ENCODE data around the gene PIMREG.
"Not testable (repeated sequence)": the region's sequence is repeated elsewhere in the genome, so short reads cannot be mapped to it uniquely, and the experiment has no call there.

The PIMREG gene

DNA sequence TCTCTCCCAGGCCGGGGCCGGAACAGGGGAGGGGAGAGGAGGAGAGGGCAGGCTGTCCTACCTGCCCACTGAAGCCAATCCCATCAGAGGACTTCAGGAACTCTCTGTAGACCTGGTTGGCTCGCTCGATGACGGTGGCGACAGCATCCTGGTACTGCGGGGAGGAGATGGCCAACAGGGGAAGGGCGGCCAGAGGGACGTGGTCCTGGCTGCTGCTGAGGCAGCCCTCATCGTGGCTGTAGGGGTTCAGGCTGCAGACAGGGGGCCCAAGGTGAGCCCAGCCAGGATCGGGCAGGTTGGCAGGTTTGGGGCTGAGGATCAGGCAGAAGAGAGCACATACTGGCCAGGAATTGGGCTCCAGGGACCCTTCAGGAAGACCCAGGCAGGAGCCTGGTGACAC, 34.2 kb downstream of the PIMREG start:
- POLR2A ChIA-PET = no interaction called here
- TF ChIP-seq FOXK2 (IDR thresholded peaks at IDR 0.05) = no peak
- TF ChIP-seq SUZ12 (IDR thresholded peaks at IDR 0.05) = no peak
- no peak for TF ChIP-seq ARNT (IDR thresholded peaks at IDR 0.05)
- no peak for TF ChIP-seq SP1 (IDR thresholded peaks at IDR 0.05)
- TF ChIP-seq NFRKB (IDR thresholded peaks at IDR 0.05) = no peak
- TF ChIP-seq, protein P1, sequence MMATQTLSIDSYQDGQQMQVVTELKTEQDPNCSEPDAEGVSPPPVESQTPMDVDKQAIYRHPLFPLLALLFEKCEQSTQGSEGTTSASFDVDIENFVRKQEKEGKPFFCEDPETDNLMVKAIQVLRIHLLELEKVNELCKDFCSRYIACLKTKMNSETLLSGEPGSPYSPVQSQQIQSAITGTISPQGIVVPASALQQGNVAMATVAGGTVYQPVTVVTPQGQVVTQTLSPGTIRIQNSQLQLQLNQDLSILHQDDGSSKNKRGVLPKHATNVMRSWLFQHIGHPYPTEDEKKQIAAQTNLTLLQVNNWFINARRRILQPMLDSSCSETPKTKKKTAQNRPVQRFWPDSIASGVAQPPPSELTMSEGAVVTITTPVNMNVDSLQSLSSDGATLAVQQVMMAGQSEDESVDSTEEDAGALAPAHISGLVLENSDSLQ (IDR thresholded peaks at IDR 0.05) = no peak
- no peak for TF ChIP-seq L3MBTL2 (conservative IDR thresholded peaks at IDR 0.05)
- no peak for TF ChIP-seq ELF4 (IDR thresholded peaks at IDR 0.05)
- TF ChIP-seq FOXM1 (IDR thresholded peaks at IDR 0.05; ENCODE audit: borderline replicate concordance) = no peak
- TF ChIP-seq FOXA1 (IDR thresholded peaks at IDR 0.05) = no peak
- no peak for TF ChIP-seq LEF1 (IDR thresholded peaks at IDR 0.05; ENCODE audit: borderline replicate concordance)
- no peak for TF ChIP-seq TARDBP (IDR thresholded peaks at IDR 0.05)
- no peak for TF ChIP-seq ZNF384 (IDR thresholded peaks at IDR 0.05)
- no peak for TF ChIP-seq CTBP1 (IDR thresholded peaks at IDR 0.05; ENCODE audit: borderline replicate concordance)
- no peak for TF ChIP-seq HDGF (IDR thresholded peaks at IDR 0.05; ENCODE audit: borderline replicate concordance)
- CTCF ChIA-PET = no interaction called here
- no peak for DNase-seq (ENCODE audit: extremely low spot score)

DNA sequence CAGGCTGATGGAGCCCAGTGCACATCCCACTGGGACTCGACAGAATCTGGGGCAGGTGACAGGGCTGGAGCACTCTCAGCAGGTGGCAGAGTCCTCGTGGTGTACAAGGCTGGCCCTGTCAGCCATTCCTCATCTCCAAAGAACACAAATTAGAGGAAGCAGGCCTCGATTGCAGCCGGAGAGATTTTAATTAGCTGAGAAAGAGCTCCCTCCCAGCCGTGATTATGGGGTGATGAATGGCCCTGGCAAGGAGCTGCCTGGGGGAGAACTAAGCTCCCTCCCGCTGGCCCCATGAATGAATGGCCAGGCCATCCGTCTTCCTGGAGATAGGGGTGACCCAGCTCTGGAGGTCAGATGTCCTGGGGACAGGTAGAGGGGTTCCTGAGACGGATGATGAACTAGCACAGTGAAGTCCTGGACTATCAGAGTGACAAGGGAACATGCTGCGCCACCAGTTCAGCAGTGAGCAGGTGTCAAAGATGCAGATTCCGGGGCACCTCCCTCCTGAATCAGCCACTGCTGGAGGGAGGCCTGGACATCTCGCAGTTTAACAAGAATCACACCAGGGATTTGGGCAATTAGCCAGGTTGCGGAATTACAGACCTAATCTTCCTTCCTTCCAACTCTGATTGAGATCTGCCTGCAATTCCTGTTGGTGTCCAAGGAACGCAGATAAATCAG, 35.5 kb downstream of the PIMREG start:
- ChIA-PET POLR2A (no interaction called here), CTCF (no interaction called here)
- DNase-seq (ENCODE audit: extremely low spot score) = no peak
- TF ChIP-seq LEF1 (IDR thresholded peaks at IDR 0.05; ENCODE audit: borderline replicate concordance) = no peak
- no peak for TF ChIP-seq FOXM1 (IDR thresholded peaks at IDR 0.05; ENCODE audit: borderline replicate concordance)
- no peak for TF ChIP-seq FOXK2 (IDR thresholded peaks at IDR 0.05)
- TF ChIP-seq L3MBTL2 (conservative IDR thresholded peaks at IDR 0.05) = no peak
- TF ChIP-seq, protein P1 (IDR thresholded peaks at IDR 0.05) = no peak
- no peak for TF ChIP-seq SP1 (IDR thresholded peaks at IDR 0.05)
- no peak for TF ChIP-seq SUZ12 (IDR thresholded peaks at IDR 0.05)
- TF ChIP-seq CTBP1 (IDR thresholded peaks at IDR 0.05; ENCODE audit: borderline replicate concordance) = no peak
- TF ChIP-seq ARNT (IDR thresholded peaks at IDR 0.05) = no peak
- no peak for TF ChIP-seq NFRKB (IDR thresholded peaks at IDR 0.05)

DNA sequence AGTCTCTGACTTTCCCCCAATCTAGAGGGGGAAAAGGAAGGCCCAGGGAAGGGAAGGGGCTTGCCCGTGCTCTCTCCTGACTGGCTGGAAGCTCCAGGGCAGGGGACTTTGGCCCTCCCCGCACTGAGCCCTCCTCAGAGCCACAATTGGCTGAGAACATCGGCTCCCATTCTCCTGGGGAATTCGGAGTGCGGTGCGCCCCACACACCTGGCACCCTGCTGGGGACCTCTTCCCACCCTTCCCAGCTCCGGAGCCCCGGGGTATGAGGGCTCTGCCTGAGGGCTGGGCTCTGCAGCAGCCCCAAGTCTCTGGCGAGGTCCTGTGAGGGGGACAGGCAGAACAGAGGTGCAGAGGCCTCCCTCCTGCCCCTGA, 36.0 kb downstream of the PIMREG start:
- no peak for DNase-seq (ENCODE audit: extremely low spot score)
- TF ChIP-seq HDGF (IDR thresholded peaks at IDR 0.05; ENCODE audit: borderline replicate concordance) (no peak), FOXM1 (IDR thresholded peaks at IDR 0.05; ENCODE audit: borderline replicate concordance) (no peak), L3MBTL2 (conservative IDR thresholded peaks at IDR 0.05) (no peak)
- POLR2A ChIA-PET = no interaction called here
- CTCF ChIA-PET = no interaction called here

DNA sequence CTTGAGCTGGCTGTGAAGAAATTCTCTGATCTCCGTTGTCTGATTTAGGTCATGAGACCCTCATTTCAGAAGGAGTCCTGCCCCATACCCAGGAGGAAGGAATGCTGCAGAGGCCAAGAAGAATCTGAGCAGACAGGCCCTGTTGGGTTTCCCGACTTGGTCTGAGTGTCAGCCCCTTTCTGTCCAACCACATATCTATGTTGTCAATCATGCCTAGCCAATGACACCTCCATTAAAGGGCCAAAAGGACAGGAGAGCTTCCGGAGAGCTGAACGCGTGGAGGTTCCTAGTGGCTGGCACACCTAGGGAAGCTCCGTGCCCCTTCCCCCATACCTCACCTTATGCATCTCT, 37.8 kb downstream of the PIMREG start:
- no peak for DNase-seq (ENCODE audit: extremely low spot score)
- no peak for TF ChIP-seq TARDBP (IDR thresholded peaks at IDR 0.05)
- no peak for TF ChIP-seq BHLHE40 (IDR thresholded peaks at IDR 0.05; ENCODE audit: borderline replicate concordance)
- TF ChIP-seq CTBP1 (IDR thresholded peaks at IDR 0.05; ENCODE audit: borderline replicate concordance) = no peak
- no peak for TF ChIP-seq FOXM1 (IDR thresholded peaks at IDR 0.05; ENCODE audit: borderline replicate concordance)
- no peak for TF ChIP-seq FOXK2 (IDR thresholded peaks at IDR 0.05)
- TF ChIP-seq ELF4 (IDR thresholded peaks at IDR 0.05) = no peak
- POLR2A ChIA-PET = interaction anchor here (1.2 kb wide), 1 partner anchor 996 kb away, joined by 3 read pairs; the partner anchor contains the start of gene MIS12
- CTCF ChIA-PET = no interaction called here

DNA sequence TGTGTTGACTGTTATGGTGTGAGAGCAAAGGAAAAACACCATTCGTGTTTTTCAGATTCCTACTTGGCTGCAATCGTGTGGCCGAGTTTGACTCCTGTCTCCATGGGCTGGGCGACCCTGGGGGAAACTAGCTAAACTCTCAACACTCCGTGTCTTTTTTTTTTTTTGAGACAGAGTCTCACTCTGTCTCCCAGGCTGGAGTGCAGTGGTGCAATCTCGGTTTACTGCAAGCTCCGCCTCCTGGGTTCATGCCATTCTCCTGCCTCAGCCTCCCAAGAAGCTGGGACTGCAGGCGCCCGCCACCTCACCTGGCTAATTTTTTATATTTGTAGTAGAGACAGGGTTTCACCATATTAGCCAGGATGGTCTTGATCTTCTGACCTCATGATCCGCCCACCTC, 38.5 kb downstream of the PIMREG start:
- POLR2A ChIA-PET = interaction anchor here (1.2 kb wide), 1 partner anchor 996 kb away, joined by 3 read pairs; the partner anchor contains the start of gene MIS12
- CTCF ChIA-PET; DNase-seq (ENCODE audit: extremely low spot score): not testable (repeated sequence)

DNA sequence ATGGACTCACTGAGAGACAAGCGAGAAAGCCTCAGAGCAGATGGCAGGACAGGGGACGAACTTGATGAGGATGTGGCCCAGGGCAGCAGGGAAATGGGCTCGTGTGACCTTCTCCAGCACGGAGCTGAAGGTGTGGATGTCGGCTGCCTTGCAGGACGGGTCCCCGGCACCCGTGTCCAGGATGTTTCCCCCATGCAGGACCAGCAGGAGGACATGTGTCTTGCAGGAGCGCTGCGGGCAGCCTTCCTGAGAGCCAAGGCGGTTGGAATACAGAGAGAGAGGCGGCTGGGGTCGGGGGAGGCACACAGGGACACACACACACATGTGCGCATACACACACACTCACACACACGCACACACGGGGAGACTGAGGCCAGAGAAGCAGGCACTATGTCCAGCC, 39.3 kb downstream of the PIMREG start:
- DNase-seq (ENCODE audit: extremely low spot score) = no peak
- TF ChIP-seq FOXA1 (IDR thresholded peaks at IDR 0.05) (no peak), TARDBP (IDR thresholded peaks at IDR 0.05) (no peak), FOXM1 (IDR thresholded peaks at IDR 0.05; ENCODE audit: borderline replicate concordance) (no peak), HDGF (IDR thresholded peaks at IDR 0.05; ENCODE audit: borderline replicate concordance) (no peak), ZNF384 (IDR thresholded peaks at IDR 0.05) (no peak), ELF4 (IDR thresholded peaks at IDR 0.05) (no peak), SUZ12 (IDR thresholded peaks at IDR 0.05) (no peak), CTBP1 (IDR thresholded peaks at IDR 0.05; ENCODE audit: borderline replicate concordance) (no peak), SP1 (IDR thresholded peaks at IDR 0.05) (no peak)
- ChIA-PET CTCF (no interaction called here), POLR2A (no interaction called here)

DNA sequence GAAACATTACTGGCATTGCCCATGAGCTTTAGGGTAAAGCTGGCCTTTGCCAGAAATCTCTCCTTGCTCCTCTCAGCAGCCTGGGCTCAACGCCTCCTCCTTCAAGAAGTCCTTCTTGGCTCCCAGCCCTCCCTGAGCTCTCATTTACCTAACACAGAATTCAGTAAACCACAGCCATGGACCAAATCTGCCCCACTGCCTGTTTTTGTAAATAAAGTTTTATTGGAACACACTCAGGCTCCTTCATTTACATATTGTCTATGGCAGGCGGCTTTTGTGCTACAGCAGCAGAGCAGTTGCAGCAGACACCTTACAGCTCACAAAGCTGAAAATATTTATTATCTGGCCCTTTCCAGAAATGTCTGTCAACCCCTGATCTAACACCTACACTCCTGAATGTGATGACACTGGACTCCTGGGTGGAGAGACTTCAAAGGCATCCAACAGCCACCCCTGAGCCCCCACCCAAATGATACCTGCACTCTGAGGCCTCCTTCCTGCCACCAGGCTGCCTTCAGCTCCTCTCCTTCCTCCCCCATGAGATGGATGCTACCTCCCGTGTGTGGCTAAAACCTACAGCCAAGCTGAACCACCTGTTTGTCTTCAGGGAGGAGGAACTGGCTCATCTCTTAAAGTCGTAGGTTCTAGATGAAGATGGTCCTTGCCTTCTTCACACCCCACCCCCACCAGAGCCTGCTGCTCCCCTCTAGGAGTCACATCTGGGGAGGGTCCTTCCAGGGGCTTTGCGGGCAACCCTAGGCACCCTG, 41.6 kb downstream of the PIMREG start:
- DNase-seq (ENCODE audit: extremely low spot score) = no peak
- CTCF ChIA-PET = no interaction called here
- POLR2A ChIA-PET = no interaction called here
- TF ChIP-seq L3MBTL2 (conservative IDR thresholded peaks at IDR 0.05) = no peak
- TF ChIP-seq SUZ12 (IDR thresholded peaks at IDR 0.05) = no peak
- no peak for TF ChIP-seq FOXK2 (IDR thresholded peaks at IDR 0.05)
- TF ChIP-seq, protein P1 (IDR thresholded peaks at IDR 0.05) = no peak
- TF ChIP-seq ELF4 (IDR thresholded peaks at IDR 0.05) = no peak
- TF ChIP-seq ZNF384 (IDR thresholded peaks at IDR 0.05) = no peak
- no peak for TF ChIP-seq BHLHE40 (IDR thresholded peaks at IDR 0.05; ENCODE audit: borderline replicate concordance)
- no peak for TF ChIP-seq TARDBP (IDR thresholded peaks at IDR 0.05)
- no peak for TF ChIP-seq NFRKB (IDR thresholded peaks at IDR 0.05)
- TF ChIP-seq LEF1 (IDR thresholded peaks at IDR 0.05; ENCODE audit: borderline replicate concordance) = no peak
- no peak for TF ChIP-seq ARNT (IDR thresholded peaks at IDR 0.05)
- no peak for TF ChIP-seq FOXM1 (IDR thresholded peaks at IDR 0.05; ENCODE audit: borderline replicate concordance)
- TF ChIP-seq SP1 (IDR thresholded peaks at IDR 0.05) = no peak
- TF ChIP-seq FOXA1 (IDR thresholded peaks at IDR 0.05) = no peak
- no peak for TF ChIP-seq HDGF (IDR thresholded peaks at IDR 0.05; ENCODE audit: borderline replicate concordance)
- no peak for TF ChIP-seq CTBP1 (IDR thresholded peaks at IDR 0.05; ENCODE audit: borderline replicate concordance)
